ENCODE results near the gene GALNTL6.

GALNTL6 gene

DNA sequence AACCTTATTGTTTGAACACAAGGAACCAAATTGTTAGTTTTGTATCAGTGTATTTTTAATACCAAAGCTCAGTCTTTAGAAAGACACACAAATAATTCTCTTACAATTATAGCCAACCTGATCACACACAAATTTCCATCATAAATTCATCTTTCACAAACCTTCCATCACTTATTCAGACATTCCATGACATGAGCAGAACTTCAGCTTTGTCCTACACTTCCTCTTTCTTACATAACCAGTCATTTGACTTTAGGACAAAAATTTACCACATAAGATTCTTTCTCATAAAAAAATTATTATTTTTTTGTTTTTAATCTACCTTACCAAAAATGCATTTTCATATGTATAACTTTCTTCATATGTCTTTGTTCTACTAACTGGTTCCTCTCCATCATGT, 312.2 kb downstream of the GALNTL6 start:
- no peak for DNase-seq (ENCODE audit: low read depth)

- DNase-seq (ENCODE audit: low read depth), result no peak
Observed at GRCh38 chr4:172127168-172127567, 314.0 kb downstream of the GALNTL6 start.

- no peak for DNase-seq (ENCODE audit: low read depth)
Observed at GRCh38 chr4:172129593-172129992, 316.4 kb downstream of the GALNTL6 start.

GRCh38 chr4:172134521-172134920, 321.3 kb downstream of the GALNTL6 start:
- no peak for DNase-seq (ENCODE audit: low read depth)

- DNase-seq (ENCODE audit: low read depth), result no peak
Observed at GRCh38 chr4:172141025-172141424, 327.8 kb downstream of the GALNTL6 start.

DNA sequence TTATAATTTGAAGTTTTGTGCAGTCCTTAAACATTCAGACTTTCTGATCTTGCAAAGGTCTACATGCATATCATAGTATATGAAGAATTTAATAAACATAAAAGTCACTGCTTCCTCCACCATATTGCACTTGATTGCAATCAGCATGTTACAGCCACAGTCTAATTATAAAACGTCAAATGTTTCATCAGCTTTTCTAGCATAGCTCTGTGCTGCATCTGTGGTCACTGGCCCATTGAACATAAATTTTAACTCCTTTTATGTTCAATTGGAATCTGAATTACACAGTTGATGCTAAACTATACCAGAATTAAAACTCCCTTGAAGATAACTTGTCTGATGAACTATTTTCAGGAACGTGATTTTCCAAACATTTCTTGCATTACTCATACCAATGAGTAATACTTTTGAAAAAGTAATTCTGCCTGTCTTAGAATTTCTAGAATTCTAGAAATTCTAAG, 329.1 kb downstream of the GALNTL6 start:
- DNase-seq (ENCODE audit: low read depth), result no peak

- DNase-seq (ENCODE audit: low read depth), result no peak
Observed at GRCh38 chr4:172143605-172144314, 330.6 kb downstream of the GALNTL6 start.

DNA sequence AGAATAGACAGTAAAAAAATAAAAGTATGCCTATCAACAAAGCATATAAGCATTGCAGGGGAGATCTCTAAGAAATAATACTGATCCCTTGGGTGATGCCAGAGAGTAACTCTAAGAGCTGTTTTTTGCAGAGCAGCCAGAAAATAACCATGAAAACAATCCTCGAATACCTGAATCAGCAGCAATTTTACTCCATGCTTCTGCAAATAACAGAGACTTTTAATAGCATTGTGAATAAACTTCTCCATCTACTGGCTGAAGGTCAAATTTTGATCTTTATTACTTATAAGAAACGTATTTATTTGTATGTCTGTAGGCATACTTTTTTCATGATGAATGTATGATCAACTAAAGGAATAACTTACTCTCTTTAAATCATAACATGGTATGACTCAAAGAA, 334.5 kb downstream of the GALNTL6 start:
- no peak for DNase-seq (ENCODE audit: low read depth)

DNA sequence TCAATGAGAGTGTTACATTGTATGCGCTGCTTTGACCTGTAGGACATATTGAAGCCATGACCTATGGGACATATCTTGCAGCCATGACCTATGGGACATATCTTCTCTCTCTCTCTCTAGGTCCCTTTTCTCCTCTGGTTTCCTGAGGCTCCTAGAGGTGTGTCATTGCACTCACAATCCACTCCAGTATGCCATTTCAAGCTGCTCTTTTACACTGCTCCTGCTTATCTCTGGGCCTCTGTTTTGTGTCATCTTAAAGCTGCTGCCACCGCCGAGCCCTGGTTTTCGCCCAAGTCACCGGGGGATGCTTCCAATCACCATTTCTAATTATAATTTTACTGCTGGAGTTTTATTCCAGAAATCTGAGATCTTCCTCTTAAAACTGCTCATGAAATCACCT, 336.1 kb downstream of the GALNTL6 start:
- no peak for DNase-seq (ENCODE audit: low read depth)

GRCh38 chr4:172152284-172152683, 339.1 kb downstream of the GALNTL6 start:
- DNase-seq (ENCODE audit: low read depth), result no peak

DNA sequence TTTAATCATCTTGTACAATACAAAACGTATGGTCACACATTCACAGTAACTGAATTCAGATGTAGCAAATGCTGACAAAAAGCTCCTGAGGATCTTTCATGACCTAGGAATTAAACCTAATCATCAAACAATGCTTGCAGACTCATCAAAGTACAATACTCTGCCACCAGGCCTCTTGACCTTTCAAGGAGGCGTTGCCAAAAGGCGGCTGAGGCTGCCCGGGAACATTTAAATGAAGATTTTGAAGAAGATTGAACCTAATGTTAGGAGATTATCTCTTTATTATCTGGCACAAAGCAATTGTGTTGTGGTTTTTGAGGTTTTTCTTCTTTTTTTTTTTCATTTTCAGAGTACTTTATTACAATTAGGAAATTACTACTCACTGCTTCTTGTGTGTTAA, 340.5 kb downstream of the GALNTL6 start:
- DNase-seq (ENCODE audit: low read depth), result no peak

DNA sequence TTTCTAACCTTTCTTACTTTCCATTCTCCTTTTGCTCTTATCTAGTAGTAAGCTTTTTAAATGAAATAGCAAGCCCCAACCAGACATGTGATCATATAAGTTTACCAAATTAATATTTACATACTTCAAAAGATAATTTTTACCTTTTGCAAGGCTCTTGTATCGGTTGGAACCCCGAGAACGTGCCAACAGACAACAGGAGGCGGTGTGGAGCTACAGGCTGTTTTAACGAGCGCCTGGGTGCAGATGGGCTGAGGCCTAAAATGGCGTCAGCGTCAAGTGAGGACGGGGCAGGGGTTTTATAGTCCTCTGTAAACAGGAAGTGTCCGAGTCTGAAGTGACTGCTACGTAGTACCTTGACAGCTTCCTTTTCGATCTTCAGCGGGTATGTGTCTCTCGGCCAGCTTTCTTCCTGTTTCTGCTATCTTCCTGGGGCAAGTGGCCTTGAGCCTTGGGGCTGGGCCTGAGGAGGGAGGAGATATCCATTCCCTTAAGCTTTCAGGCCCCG, 342.7 kb downstream of the GALNTL6 start:
- no peak for DNase-seq (ENCODE audit: low read depth)

GRCh38 chr4:172157946-172158345, 344.7 kb downstream of the GALNTL6 start:
- no peak for DNase-seq (ENCODE audit: low read depth)

GRCh38 chr4:172163215-172163614, 350.0 kb downstream of the GALNTL6 start:
- no peak for DNase-seq (ENCODE audit: low read depth)

DNA sequence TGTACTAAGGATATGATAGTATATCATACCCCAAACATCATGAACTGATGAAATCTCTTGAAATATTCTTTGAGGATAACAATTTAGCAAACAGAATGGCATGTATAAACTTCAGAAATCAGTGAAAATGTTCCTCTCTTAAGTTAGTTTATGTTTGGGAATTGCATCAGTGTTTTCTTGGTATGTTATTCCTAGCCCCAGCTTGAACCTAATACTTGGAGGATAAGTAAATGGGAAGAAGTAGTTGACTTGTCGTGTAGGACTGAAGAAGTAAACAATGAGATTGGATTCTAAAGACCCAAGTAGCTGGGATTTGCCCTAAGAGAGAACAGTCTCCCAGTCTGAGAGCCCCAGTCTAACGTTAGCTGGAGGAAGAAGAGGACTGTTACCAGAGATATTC, 355.7 kb downstream of the GALNTL6 start:
- DNase-seq (ENCODE audit: low read depth), result no peak

DNA sequence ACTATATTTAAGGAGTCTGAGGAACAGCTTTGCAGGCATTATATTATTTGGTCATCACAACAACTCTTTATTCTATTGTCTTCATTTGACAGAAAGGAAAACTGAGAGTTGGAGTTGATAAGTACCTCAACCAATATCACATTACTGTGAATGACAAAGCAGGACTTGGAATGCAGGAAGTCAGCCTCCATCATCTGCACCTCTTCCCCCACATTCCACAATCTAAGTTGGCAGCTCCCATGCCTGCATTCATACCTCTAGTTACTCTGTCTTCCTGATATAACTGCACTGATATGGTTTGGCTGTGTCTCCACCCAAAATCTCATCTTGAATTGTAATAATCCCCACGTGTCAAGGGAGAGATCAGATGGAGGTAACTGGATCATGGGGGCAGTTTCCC, 356.7 kb downstream of the GALNTL6 start:
- no peak for DNase-seq (ENCODE audit: low read depth)

DNA sequence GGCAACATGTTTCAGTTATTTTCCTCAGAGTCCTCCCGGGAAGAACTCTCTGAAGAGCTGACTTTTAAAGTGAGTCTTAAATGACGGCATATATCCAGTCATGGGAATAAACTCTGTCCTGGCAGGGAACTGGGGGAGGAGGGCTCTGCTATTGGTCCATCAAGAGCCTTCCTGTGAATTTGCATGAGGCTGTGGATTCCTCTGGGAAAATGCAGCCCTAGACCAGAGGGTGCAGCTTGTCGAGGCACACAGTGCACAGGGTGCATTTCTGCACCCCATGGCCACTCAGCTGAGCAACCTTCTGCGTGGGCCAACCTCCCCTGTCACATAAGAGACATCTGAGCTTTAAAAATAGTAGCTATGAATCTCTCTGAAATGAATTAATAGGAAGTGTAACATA, 360.0 kb downstream of the GALNTL6 start:
- no peak for DNase-seq (ENCODE audit: low read depth)

DNA sequence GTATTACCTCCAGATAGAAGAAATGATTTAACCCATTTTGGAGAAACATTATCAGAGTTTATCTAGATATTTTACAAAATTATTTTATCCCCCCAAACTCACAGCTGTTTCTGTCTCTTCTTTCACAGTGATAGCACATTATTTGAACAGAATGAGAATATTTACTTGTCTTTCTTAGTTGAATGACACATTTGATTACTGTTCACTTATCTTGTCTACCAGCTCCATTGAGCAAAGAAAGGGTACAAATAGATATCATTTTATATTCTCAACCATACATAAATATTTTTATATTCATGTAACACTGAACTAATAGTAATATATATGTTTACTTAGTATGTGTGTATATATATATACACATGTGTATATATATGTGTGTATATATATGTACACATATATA, 364.2 kb downstream of the GALNTL6 start:
- DNase-seq (ENCODE audit: low read depth), result no peak

GRCh38 chr4:172188248-172188988, 375.2 kb downstream of the GALNTL6 start:
- DNase-seq (ENCODE audit: low read depth), result no peak

DNA sequence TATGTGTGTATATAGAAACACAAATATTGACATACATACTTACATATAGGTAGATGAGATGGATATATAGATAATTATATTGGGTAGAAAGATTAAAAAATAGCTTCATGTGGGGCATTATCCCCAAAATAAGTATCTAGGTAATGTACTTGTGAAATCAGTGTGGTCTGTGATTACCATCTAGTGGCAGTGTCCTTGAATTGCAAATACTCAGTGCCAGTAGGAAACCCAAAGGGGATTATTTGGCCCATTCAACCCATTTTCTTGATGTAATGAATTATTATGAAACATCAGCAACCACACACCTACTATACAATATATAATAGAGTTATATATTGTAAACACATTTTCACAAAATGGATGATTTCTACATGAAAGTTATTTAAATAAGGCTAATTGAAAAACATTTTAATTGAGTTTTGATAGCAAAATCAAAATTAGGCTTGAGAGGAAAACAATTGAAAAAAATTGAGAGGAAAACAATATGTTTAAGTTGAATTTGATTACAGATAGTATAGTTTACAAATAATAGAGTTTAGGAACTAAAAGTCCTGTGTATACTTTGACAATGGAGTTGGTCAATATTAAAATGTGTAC, 389.4 kb downstream of the GALNTL6 start:
- DNase-seq (ENCODE audit: low read depth), result no peak

GRCh38 chr4:172207258-172207657, 394.1 kb downstream of the GALNTL6 start:
- no peak for DNase-seq (ENCODE audit: low read depth)

DNA sequence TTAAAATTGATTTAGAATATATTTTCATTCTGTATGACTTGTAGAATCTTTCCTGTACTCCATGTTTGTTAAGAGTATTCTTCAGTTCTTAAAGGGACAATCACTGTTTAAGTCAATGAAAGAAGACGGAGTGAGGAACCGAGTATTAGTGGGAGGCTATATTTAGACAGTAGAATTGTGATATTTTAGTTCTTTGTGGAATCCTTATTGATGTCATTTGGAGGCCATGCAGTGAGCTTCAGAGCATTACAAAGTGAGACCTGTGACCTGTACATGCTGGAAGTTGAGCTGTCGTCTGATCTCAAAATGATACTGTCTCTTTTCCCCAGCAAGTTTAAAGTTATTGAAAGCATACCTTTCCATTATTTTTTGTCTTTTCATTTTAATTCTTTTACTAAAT, 394.7 kb downstream of the GALNTL6 start:
- DNase-seq (ENCODE audit: low read depth), result no peak

DNA sequence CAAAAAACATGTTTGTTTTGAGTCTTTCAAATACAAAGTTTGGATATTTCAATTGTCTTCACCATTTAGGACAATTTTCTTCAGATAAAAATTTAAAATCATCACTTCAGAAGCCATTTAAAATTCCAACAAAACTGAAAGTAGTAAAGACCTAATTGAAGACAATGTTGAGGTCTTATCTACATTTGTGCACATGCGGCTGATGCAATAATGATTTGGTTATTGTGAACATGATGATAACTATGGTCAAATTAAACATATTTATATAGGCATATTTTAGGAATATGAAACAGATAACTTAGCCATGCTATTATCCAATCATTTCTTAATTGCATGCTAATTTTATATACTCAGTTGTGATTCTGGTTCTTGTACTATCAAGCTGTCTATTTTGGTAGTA, 407.5 kb downstream of the GALNTL6 start:
- no peak for DNase-seq (ENCODE audit: low read depth)
